ENCODE results near the gene ABTB1.

ABTB1 gene

DNA sequence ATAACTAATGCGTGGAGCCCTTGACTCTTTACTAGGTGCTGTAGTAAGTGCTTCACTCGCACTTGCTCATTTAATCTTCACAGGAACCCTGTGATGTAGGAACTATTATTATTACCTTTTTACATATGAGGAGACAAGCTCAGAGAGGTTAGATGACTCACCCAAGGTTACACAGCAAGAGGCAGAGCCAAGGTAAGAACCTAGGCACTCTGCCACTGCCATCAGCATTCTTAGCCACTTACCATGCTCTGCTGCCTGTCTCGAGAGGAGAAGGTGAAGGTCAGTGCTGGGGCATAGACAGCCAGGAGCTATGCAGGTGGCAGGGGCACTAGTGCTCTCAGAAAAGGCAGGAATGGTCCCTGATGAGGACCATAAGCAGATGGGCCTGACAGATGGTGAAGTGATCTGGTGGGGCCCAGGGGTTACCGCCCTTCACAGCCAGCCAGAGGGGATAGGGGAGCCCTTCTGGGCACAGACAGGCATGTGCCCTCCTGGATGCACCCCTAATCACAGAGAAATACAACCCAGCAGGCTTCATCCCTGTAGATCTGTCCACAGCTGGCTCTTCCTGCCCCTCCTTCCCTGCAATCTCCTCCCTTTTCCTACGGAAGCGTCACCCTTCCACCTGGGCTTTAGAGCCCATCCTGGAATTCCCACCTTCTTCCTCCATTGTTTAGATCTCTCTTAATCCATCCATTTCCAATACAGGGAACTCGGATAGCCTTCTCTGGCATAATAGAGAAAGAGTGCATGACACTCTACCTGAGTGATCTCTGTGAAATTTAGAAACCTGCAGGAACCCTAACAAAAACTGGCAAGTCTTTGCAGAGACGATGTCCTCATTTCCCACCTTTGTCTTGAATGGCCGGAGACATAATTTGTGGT lies 26.9 kb downstream of the ABTB1 start:
- Histone ChIP-seq H3K27ac (replicated peaks) (no peak overlapping the region), H3K4me3 (replicated peaks; ENCODE audit: insufficient read depth, low read length) (no peak overlapping the region), H3K27me3 (ENCODE audit: insufficient read depth, poor library complexity, severe bottlenecking) (no peaks in the 10 kb centered on the region)
- no peak for DNase-seq (ENCODE audit: low read depth in 1 of 2, low spot score in 1 of 2)
- TF ChIP-seq GABPA (IDR thresholded peaks at IDR 0.05; ENCODE audit: low read depth) (no peak), SPI1 (IDR thresholded peaks at IDR 0.05; ENCODE audit: borderline replicate concordance, low read depth) (no peak), POLR2AphosphoS5 (IDR thresholded peaks at IDR 0.05; ENCODE audit: low read depth) (no peak)
- TF ChIP-seq, protein P1, sequence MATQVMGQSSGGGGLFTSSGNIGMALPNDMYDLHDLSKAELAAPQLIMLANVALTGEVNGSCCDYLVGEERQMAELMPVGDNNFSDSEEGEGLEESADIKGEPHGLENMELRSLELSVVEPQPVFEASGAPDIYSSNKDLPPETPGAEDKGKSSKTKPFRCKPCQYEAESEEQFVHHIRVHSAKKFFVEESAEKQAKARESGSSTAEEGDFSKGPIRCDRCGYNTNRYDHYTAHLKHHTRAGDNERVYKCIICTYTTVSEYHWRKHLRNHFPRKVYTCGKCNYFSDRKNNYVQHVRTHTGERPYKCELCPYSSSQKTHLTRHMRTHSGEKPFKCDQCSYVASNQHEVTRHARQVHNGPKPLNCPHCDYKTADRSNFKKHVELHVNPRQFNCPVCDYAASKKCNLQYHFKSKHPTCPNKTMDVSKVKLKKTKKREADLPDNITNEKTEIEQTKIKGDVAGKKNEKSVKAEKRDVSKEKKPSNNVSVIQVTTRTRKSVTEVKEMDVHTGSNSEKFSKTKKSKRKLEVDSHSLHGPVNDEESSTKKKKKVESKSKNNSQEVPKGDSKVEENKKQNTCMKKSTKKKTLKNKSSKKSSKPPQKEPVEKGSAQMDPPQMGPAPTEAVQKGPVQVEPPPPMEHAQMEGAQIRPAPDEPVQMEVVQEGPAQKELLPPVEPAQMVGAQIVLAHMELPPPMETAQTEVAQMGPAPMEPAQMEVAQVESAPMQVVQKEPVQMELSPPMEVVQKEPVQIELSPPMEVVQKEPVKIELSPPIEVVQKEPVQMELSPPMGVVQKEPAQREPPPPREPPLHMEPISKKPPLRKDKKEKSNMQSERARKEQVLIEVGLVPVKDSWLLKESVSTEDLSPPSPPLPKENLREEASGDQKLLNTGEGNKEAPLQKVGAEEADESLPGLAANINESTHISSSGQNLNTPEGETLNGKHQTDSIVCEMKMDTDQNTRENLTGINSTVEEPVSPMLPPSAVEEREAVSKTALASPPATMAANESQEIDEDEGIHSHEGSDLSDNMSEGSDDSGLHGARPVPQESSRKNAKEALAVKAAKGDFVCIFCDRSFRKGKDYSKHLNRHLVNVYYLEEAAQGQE (IDR thresholded peaks at IDR 0.05; ENCODE audit: insufficient replicate concordance, low read depth) = no peak
- TF ChIP-seq, protein P2, sequence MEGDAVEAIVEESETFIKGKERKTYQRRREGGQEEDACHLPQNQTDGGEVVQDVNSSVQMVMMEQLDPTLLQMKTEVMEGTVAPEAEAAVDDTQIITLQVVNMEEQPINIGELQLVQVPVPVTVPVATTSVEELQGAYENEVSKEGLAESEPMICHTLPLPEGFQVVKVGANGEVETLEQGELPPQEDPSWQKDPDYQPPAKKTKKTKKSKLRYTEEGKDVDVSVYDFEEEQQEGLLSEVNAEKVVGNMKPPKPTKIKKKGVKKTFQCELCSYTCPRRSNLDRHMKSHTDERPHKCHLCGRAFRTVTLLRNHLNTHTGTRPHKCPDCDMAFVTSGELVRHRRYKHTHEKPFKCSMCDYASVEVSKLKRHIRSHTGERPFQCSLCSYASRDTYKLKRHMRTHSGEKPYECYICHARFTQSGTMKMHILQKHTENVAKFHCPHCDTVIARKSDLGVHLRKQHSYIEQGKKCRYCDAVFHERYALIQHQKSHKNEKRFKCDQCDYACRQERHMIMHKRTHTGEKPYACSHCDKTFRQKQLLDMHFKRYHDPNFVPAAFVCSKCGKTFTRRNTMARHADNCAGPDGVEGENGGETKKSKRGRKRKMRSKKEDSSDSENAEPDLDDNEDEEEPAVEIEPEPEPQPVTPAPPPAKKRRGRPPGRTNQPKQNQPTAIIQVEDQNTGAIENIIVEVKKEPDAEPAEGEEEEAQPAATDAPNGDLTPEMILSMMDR (IDR thresholded peaks at IDR 0.05; ENCODE audit: insufficient read depth, low read length) = no peak

DNA sequence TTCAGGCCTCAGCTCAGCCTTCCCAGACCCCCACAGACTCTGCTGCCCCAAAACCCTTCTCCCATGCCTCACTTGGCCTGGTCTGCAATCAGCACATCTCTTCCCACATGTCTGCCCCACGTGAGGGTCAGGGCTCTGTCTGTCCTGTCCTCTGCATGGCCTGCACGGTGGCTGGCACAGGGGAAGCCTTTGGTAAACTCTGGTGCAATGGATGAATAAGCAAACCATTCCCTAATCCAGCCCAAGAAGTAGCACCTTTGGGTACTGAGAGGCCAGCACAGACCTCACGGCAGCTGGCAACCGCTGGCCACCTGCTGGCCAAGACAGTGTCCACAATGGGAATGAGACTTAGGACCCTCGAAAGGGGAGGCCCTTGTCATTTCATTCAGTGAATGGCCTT lies 27.7 kb downstream of the ABTB1 start:
- no peak for DNase-seq (ENCODE audit: low read depth in 1 of 2, low spot score in 1 of 2)
- TF ChIP-seq, protein P1 (IDR thresholded peaks at IDR 0.05; ENCODE audit: insufficient replicate concordance, low read depth) = no peak
- TF ChIP-seq SPI1 (IDR thresholded peaks at IDR 0.05; ENCODE audit: borderline replicate concordance, low read depth) (no peak), POLR2AphosphoS5 (IDR thresholded peaks at IDR 0.05; ENCODE audit: low read depth) (no peak), GABPA (IDR thresholded peaks at IDR 0.05; ENCODE audit: low read depth) (no peak)
- TF ChIP-seq, protein P2 (IDR thresholded peaks at IDR 0.05; ENCODE audit: insufficient read depth, low read length) = no peak
- no peak overlapping the region for H3K4me3 ChIP-seq (replicated peaks; ENCODE audit: insufficient read depth, low read length)
- H3K27me3 ChIP-seq (ENCODE audit: insufficient read depth, poor library complexity, severe bottlenecking) = no peaks in the 10 kb centered on the region
- H3K27ac ChIP-seq (replicated peaks) = no peak overlapping the region

GRCh38 chr3:127701280-127701911 lies 28.6 kb downstream of the ABTB1 start:
- no peak for TF ChIP-seq POLR2AphosphoS5 (IDR thresholded peaks at IDR 0.05; ENCODE audit: low read depth)
- no peak for TF ChIP-seq GABPA (IDR thresholded peaks at IDR 0.05; ENCODE audit: low read depth)
- TF ChIP-seq SPI1 (IDR thresholded peaks at IDR 0.05; ENCODE audit: borderline replicate concordance, low read depth) = no peak
- TF ChIP-seq, protein P1 (IDR thresholded peaks at IDR 0.05; ENCODE audit: insufficient replicate concordance, low read depth) = no peak
- TF ChIP-seq, protein P2 (IDR thresholded peaks at IDR 0.05; ENCODE audit: insufficient read depth, low read length) = no peak
- H3K27me3 ChIP-seq (ENCODE audit: insufficient read depth, poor library complexity, severe bottlenecking) = no peaks in the 10 kb centered on the region
- no peak overlapping the region for H3K4me3 ChIP-seq (replicated peaks; ENCODE audit: insufficient read depth, low read length)
- no peak for DNase-seq (ENCODE audit: low read depth in 1 of 2, low spot score in 1 of 2)
- no peak overlapping the region for H3K27ac ChIP-seq (replicated peaks)
